ENCODE data around the gene PGK1.
"Not testable (repeated sequence)": the region's sequence is repeated elsewhere in the genome, so short reads cannot be mapped to it uniquely, and the experiment has no call there.

GRCh38 chrX:78064698-78065601 lies 39.1 kb upstream of the PGK1 start:
- not testable (repeated sequence) for TF ChIP-seq CTCF (IDR thresholded peaks at IDR 0.05); ZBTB43 (CRISPR knock-in tag; IDR thresholded peaks at IDR 0.05); JUN (CRISPR knock-in tag; IDR thresholded peaks at IDR 0.05); ZNF416 (CRISPR knock-in tag; IDR thresholded peaks at IDR 0.05); TCF7 (CRISPR knock-in tag; IDR thresholded peaks at IDR 0.05; ENCODE audit: low read depth); JAZF1 (CRISPR knock-in tag; IDR thresholded peaks at IDR 0.05); E2F4 (CRISPR knock-in tag; IDR thresholded peaks at IDR 0.05; ENCODE audit: borderline replicate concordance, low read depth); IRF2 (CRISPR knock-in tag; IDR thresholded peaks at IDR 0.05; ENCODE audit: borderline replicate concordance, low read depth); ZNF263 (CRISPR knock-in tag; IDR thresholded peaks at IDR 0.05; ENCODE audit: low read depth); ETV6 (CRISPR knock-in tag; IDR thresholded peaks at IDR 0.05); ZNF121 (CRISPR knock-in tag; IDR thresholded peaks at IDR 0.05); ATF2 (CRISPR knock-in tag; IDR thresholded peaks at IDR 0.05; ENCODE audit: borderline replicate concordance, low read depth); PRDM15 (CRISPR knock-in tag; IDR thresholded peaks at IDR 0.05); GABPB1 (CRISPR knock-in tag; IDR thresholded peaks at IDR 0.05)

Data from WTC11 (cell line).